Activated CD4-positive, alpha-beta T cell treated with anti-CD3 and anti-CD28 coated beads, Interleukin-2, amount 10 ng/mL, durations not matched to agents 24 days and 14 days (primary cell): ENCODE results near the gene ALDOB. TPM values are rescaled to one million over a fixed set of nuclear protein-coding genes. Genes with fewer than 3 reads are reported as not detected.

Experiments used
- DNase-seq: peaks from one replicate; pipeline ENCODE4 v3.0.0; 2022
- H3K27ac Mint-ChIP-seq: one replicate; pipeline ENCODE4 v1.8.0; 2022; ENCODE audit warnings: mild to moderate bottlenecking, mixed read lengths
- H3K27me3 Mint-ChIP-seq: one replicate; pipeline ENCODE4 v1.8.0; 2022; ENCODE audit warnings: mixed read lengths
- H3K36me3 Mint-ChIP-seq: one replicate; pipeline ENCODE4 v1.8.0; 2022; ENCODE audit warnings: low read depth, mild to moderate bottlenecking, mixed read lengths
- H3K4me1 Mint-ChIP-seq: one replicate; pipeline ENCODE4 v1.8.0; 2021; ENCODE audit warnings: mixed read lengths
- H3K4me3 Mint-ChIP-seq: one replicate; pipeline ENCODE4 v1.8.0; 2022; ENCODE audit warnings: mild to moderate bottlenecking, moderate library complexity, mixed read lengths
- H3K9me3 Mint-ChIP-seq: one replicate; pipeline ENCODE4 v1.8.0; 2021; ENCODE audit warnings: mixed read lengths
- intact Hi-C: fragments of 100-400 bp; cut with micrococcal nuclease; formaldehyde crosslinking; loops from one replicate; pipeline ENCODE4 v1.15.1; 2023
- total RNA-seq: library from RNA; stranded (reverse); gene quantifications from 2 replicates; pipeline ENCODE4 v1.2.3, GENCODE V29; 2022

Gene ALDOB
- total RNA-seq, 1 donor from 2014 or later: not detected

GRCh38 chr9:101380295-101380694, 55.3 kb downstream of the ALDOB start:
- intact Hi-C loops: no loop called here

GRCh38 chr9:101376111-101376848, 59.3 kb downstream of the ALDOB start:
- peaks cover 9% of the 10 kb centered on the region for H3K27me3 Mint-ChIP-seq
- H3K9me3 Mint-ChIP-seq: peaks cover 17% of the 10 kb centered on the region
- H3K36me3 Mint-ChIP-seq: no peaks in the 10 kb centered on the region
- H3K4me1 Mint-ChIP-seq: no peaks in the 10 kb centered on the region
- no peak overlapping the region for H3K27ac Mint-ChIP-seq
- DNase-seq: no peak
- no peak overlapping the region for H3K4me3 Mint-ChIP-seq
- intact Hi-C loops: no loop called here

More at GRCh38 chr9:101380295-101380694, 55.3 kb downstream of the ALDOB start:
- Mint-ChIP-seq H3K9me3 (peaks cover 10% of the 10 kb centered on the region), H3K36me3 (peaks cover 6% of the 10 kb centered on the region), H3K4me3 (no peak overlapping the region), H3K27ac (no peak overlapping the region), H3K4me1 (no peaks in the 10 kb centered on the region), H3K27me3 (peaks cover 7% of the 10 kb centered on the region)
- DNase-seq: no peak

GRCh38 chr9:101375546-101375945, 60.0 kb downstream of the ALDOB start:
- intact Hi-C loops: no loop called here
- Mint-ChIP-seq H3K27me3 (peaks cover 9% of the 10 kb centered on the region), H3K36me3 (no peaks in the 10 kb centered on the region), H3K9me3 (peaks cover 18% of the 10 kb centered on the region), H3K4me1 (no peaks in the 10 kb centered on the region), H3K4me3 (no peak overlapping the region), H3K27ac (no peak overlapping the region)
- no peak for DNase-seq

GRCh38 chr9:101372327-101373118, 63.1 kb downstream of the ALDOB start:
- H3K9me3 Mint-ChIP-seq: peaks cover 14% of the 10 kb centered on the region
- H3K27ac Mint-ChIP-seq: no peak overlapping the region
- no peaks in the 10 kb centered on the region for H3K36me3 Mint-ChIP-seq
- DNase-seq: no peak
- H3K27me3 Mint-ChIP-seq: peaks cover 4% of the 10 kb centered on the region
- H3K4me3 Mint-ChIP-seq: no peak overlapping the region
- no peaks in the 10 kb centered on the region for H3K4me1 Mint-ChIP-seq
- intact Hi-C loops: no loop called here

GRCh38 chr9:101371813-101372212, 63.8 kb downstream of the ALDOB start:
- H3K27me3 Mint-ChIP-seq: peaks cover 4% of the 10 kb centered on the region

More at GRCh38 chr9:101371813-101372212, 63.8 kb downstream of the ALDOB start:
- no peak for DNase-seq
- Mint-ChIP-seq H3K4me1 (no peaks in the 10 kb centered on the region), H3K4me3 (no peak overlapping the region), H3K9me3 (peaks cover 14% of the 10 kb centered on the region), H3K27ac (no peak overlapping the region), H3K36me3 (no peaks in the 10 kb centered on the region)
- intact Hi-C loops: no loop called here

Other genes with a start within 250 kb of the ALDOB start
- 0.07 TPM in 1 of 2 replicates, not detected in the other for gene BAAT, start 50.8 kb downstream of the ALDOB start, total RNA-seq
- 18.6 and 19.8 TPM in 2 replicates for gene MRPL50, start 37.2 kb downstream of the ALDOB start, total RNA-seq
- 11.7 and 12.7 TPM in 2 replicates for gene ZNF189, start 36.9 kb downstream of the ALDOB start, total RNA-seq
- 37.9 and 43.8 TPM in 2 replicates for gene RNF20, start 98.1 kb upstream of the ALDOB start, total RNA-seq
- gene PPP3R2, start 159.2 kb upstream of the ALDOB start, total RNA-seq: not detected in 2 replicates